Activated naive CD8-positive, alpha-beta T cell (primary cell): ENCODE results near the gene MCUB.

Experiments used
- H3K27ac Mint-ChIP-seq: one replicate; pipeline ENCODE4 v1.8.0; 2021; ENCODE audit warnings: mixed read lengths
- H3K27me3 Mint-ChIP-seq: one replicate; pipeline ENCODE4 v1.8.0; 2021; ENCODE audit warnings: mixed read lengths
- H3K36me3 Mint-ChIP-seq: one replicate; pipeline ENCODE4 v1.8.0; 2021; ENCODE audit warnings: mixed read lengths
- H3K4me1 Mint-ChIP-seq: one replicate; pipeline ENCODE4 v1.8.0; 2021; ENCODE audit warnings: low read depth, mixed read lengths
- H3K4me3 Mint-ChIP-seq: one replicate; pipeline ENCODE4 v1.8.0; 2021; ENCODE audit warnings: mild to moderate bottlenecking, mixed read lengths
- H3K9me3 Mint-ChIP-seq: one replicate; pipeline ENCODE4 v1.8.0; 2021; ENCODE audit warnings: low read depth, mixed read lengths

MCUB gene

DNA sequence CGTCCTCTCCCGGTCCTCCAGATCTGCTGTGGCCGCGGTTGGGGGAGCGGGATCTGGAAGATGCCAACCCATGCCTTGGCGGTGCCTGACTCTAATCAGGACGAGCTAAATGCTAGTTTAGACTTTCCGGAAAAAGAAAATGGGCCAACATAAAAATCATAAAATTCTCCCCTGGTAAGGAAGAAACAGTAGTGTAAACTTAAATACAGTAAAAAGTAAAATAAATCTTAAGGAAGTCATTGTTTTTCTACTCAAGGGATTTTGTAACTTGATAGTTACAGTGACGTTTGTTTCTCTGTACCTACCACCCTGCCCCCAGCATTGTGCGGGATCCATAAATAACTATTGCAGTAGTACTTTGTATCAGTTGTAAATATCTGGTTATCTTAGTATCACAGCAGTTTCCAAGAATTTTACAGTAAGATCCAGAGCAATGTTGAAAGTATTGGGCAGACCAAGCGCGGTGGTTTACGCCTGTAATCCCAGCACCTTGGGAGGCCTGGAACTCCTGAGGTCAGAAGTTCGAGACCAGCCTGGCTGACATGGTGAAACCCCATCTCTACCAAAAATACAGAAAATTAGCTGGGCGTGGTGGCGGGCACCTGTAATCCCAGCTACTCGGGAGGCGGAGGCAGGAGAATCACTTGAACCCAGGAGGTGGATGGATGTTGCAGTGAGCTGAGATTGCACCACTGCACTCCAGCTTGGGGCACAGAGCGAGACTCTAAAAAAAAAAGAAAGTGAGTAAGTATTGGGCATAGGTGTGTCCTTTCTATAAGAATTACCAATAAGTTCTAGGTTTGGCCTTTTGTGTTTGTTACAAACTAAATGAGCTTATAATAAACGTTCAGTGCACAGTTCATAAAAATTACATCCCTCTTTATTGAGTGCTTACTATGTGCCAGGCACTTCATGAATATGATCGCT is 170.8 kb downstream of the MCUB start:
- peaks cover 26% of the 10 kb centered on the region for H3K4me1 Mint-ChIP-seq
- H3K4me3 Mint-ChIP-seq: peak overlapping the region; percentile 84
- H3K36me3 Mint-ChIP-seq: peaks cover 3% of the 10 kb centered on the region
- H3K27ac Mint-ChIP-seq: peak overlapping the region; percentile 76
- H3K27me3 Mint-ChIP-seq: no peaks in the 10 kb centered on the region
- no peaks in the 10 kb centered on the region for H3K9me3 Mint-ChIP-seq

DNA sequence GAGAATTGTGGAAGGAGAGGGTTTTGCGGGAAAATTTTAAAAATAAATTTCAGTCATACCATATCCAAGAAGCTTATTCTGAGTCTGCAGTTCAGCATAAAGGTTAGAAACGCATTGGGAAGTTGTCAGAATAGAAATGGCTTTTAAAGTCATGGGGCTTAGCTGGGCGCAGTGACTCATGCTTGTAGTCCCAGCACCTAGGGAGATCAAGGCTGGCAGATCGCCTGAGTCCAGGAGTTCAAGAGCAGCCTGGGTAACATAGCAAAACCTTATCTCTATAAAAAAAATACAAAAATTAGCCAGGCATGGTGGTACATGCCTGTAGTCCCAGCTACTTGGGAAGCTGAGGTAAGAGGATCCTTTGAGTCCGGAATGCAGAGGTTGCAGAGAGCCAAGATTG is 173.7 kb downstream of the MCUB start:
- H3K27ac Mint-ChIP-seq: no peak overlapping the region
- H3K4me1 Mint-ChIP-seq: peaks cover 12% of the 10 kb centered on the region
- H3K36me3 Mint-ChIP-seq: no peaks in the 10 kb centered on the region

DNA sequence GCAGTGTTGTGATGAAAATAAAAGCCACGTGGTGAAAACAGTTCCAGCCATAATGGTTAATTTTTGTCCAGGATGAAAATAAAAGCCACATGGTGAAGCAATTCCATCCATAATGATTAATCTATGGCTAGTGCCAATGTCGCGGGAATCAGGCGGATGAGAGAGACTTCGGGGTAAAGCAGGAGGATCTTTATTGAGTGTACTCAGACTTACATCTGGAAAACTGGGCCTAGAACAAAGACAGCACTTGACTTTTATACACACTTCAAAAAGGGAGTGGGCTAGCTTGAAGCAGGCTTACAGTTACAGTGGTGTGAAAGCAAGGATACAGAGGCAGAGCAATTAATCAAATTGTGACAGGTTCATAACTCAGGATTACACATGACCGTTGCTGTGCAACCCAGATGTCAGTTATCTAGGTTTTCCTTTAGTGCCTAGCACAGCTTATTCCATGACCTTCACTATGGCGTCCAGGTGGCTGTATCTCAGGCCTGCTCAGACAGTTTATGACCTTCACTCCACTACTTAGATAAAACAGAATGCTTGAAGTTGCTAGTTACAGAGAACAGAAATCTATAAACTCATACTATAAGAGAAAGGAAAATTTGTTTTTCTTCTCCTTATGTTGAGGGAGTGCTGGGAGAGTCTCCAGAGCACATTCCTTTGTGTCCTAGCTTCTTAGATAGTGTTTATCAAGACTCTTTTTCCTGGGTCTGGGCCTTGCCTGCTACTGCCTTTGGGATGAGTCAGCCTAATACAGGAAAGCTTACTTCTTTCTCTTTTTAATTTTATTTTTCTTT is 175.7 kb downstream of the MCUB start:
- Mint-ChIP-seq H3K27ac (no peak overlapping the region), H3K27me3 (peaks cover 4% of the 10 kb centered on the region), H3K36me3 (peaks cover 2% of the 10 kb centered on the region), H3K4me3 (no peak overlapping the region), H3K9me3 (no peaks in the 10 kb centered on the region), H3K4me1 (peaks cover under 1% of the 10 kb centered on the region)

More for the DNA sequence above, 173.7 kb downstream of the MCUB start:
- H3K4me3 Mint-ChIP-seq: no peak overlapping the region
- H3K27me3 Mint-ChIP-seq: peaks cover 1% of the 10 kb centered on the region
- H3K9me3 Mint-ChIP-seq: no peaks in the 10 kb centered on the region
